Cerebellar cortex (tissue), 1 donor: Measurements from ENCODE around the gene ELF2.
"Not testable (repeated sequence)": the region's sequence is repeated elsewhere in the genome, so short reads cannot be mapped to it uniquely, and the experiment has no call there.

Experiments
- DNase-seq: peaks from one replicate; pipeline ENCODE4 v3.0.0-alpha.2; 2015; ENCODE audit warnings: low spot score

Gene ELF2

DNA sequence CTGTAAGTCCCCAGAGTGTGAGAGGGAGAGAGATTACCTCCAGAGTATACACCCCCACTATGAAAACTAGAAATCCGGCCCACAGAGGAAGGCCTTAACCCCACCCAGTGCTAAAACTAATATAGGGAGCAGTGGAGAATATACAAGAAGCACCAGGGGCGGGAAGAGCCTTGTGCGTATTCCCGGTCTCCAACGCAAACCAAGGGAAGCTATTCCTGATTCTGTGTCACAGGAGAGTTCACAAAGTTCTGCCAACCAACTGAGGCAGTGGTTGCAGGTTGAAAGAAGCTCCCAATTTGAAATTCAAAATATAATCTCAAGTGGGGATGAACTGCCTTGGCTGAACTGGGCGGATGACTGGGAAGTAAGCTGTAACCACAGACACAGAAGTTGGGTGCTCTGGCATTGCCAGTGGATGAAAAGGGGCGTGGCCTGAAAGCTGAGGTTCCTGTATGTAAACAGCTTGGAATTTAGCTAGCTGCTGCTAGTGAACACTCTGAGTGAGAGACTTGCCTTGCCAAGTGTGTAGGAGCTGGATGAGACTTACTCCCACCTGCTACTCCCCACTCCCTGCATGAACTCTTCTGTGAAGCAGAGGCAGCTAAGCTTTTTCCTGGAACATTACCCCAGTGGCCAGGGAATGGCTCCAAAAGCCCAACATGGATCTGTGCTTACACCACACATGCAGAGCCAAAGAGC is 32.7 kb downstream of the ELF2 start:
- no peak for DNase-seq

DNA sequence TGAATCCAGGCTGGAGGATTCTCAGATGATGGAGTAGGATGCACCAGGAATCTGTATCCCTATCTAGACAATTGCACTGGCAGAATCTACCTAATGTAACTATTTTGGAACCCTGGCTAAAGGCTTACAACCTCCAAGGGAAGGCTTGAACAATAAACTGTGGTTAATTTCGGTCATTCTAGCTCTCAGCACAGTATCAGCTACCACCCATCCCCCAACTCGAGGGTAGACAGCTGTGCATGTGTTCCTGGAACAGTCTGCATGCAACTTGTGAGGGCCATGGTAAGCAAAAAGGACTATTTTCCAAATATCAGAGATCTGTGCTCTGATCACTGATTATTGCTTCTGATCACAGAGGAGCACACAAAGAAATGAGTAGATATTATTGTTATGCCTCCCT is 34.0 kb downstream of the ELF2 start:
- no peak for DNase-seq

DNA sequence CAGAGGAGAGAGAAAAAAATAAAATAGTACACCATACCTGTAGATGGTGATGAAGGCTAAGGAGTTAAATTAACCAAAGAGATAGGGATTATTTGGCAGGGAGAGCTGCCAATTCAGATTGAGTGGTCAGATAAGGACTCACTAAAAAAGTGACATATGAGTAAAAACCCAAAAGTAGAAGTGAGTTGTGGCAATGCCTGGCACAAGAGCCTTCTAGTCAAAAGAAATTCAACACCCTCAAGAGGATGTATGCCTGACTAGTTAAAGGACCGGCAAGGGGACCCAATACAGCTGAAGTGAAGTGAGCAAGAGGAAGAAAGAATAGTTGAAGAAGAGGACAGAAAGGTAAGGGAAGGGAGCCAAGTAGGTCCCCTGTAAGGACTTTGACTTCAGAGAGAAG is 34.9 kb downstream of the ELF2 start:
- DNase-seq, result no peak

DNA sequence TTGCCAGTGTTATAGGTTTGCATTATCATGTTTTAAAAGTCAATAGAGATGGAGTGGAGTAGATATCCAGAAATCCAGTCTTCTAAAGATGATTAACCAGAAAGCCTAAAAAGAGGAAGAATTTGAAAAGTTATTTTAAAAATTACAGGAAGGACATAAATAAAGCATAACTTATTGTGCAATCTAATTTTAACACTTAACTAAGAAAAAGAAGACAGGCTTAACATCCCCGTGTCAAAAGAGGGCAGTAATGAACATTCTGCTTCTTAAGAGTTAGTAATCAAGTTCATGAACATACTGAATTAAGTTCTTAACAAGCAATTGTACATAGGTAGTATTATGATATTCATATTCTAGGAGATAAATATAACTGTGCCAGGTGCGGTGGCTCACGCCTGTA is 39.3 kb downstream of the ELF2 start:
- no peak for DNase-seq

DNA sequence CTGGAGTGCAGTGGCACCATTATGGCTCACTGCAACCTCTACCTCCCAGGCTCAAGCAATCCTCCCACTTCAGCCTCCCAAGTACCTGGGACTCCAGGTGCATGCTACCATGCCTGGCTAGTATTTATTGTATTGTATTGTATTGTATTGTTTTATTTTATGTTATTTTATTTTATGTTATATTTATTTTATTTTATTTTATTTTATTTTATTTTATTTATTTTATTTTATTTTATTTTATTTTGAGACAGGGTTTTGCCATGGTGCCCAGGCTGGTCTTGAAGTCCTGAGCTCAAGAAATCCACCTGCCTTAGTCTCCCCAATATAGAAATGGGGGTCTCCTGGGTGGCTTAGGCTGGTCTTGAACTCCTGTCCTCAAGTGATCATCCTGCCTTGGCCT is 42.6 kb downstream of the ELF2 start:
- no peak for DNase-seq

DNA sequence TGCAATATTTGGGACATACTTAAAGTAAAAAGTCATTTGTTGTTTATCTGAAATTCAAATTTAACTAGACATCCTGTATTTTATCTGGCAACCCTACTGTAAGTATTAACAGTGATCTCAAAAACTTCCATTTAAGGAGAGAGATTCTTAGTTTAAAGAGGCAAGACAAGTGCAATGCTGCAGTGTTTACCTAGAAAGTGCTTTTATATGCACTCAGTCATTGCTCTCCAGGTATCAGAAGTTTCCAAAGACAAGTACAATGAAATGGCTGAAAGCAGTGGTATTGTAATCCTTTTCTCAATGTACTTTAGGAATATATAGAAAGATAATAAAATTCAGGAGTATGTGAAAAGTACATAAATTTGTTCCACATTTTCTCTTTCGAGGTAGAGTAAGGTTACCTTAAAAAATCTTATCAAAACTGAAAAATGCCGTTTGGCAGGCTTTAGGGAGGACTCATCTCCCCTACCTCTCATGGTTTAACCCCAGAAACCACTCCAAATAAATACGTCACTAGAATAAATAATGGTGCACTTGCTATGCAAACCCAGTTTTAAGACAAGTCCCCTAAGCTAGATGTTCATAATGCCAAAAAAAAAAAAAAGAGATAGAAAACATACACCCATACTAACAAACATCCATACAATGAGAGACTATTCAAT is 45.7 kb downstream of the ELF2 start:
- no peak for DNase-seq

DNA sequence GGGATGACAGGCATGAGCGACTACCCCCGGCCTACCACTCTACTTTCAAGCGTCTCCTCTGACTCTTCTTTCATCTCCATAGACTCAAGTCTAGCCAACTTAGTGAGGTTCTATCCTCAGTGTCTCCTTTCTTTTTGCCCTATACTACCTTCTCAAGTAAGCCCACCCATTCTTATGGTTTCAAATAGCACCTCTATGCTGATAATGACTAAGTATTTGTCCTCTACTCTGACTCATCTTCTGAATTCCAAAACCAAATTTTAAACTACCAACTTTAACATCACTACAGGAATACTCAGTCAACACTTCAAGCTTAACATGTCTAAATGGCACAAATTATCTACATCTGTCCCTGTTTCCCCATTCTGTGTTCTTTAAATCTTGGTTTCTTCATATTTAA is 47.8 kb downstream of the ELF2 start:
- no peak for DNase-seq

DNA sequence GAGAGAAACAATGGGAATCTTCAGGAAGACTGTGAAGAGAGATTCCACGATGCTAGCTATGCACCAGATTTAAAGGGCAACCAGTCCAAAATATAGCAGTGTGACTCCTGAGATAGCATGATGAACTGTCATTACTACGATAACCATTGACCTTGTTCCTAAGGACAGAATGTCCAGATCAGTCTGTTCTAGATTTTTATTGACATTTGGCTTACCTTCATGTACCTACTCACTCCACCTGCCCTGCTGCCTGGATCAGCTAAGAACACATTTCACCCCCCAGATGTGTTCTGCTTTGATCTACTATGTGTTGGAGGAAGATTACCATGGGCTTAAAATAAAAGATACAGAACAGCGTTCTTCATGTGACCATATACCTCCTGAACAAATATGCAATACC is 50.1 kb downstream of the ELF2 start:
- no peak for DNase-seq

DNA sequence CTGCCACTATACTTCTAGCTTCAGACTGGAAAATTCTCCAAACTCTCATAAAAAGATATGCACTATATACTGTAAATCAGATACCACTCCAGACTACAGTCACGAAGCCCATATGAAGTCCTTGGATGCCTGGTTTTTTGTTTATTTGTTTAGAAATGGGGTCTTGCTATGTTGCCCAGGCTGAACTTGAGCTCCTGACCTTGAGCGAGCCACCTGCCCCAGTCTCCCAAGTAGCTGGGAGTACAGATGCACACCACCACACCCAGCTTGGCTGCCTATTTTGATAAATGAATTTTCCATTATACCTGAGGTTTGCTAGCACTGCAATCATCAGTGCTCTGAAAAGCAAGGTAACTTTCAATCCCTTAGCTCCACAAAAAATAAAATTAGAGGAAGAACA is 53.1 kb downstream of the ELF2 start:
- DNase-seq, result no peak

DNA sequence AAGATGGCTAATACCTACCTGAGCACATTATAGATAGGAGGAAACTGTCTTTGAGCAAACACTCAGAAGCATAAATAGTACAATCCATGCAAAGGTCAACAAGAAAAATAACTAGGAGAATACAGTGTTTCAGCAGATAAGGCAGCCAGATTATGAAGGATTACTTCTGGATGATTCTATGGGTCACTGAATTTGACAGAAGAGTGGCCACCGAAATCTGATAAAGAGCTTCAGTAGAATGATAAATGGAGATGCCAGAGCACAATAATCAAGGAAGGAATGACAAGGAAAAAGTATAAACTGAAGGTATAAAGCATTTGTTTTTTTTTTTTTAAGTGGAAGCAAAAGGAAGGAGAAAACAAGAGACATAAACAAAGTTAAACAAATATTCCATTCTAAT is 58.7 kb downstream of the ELF2 start:
- no peak for DNase-seq

DNA sequence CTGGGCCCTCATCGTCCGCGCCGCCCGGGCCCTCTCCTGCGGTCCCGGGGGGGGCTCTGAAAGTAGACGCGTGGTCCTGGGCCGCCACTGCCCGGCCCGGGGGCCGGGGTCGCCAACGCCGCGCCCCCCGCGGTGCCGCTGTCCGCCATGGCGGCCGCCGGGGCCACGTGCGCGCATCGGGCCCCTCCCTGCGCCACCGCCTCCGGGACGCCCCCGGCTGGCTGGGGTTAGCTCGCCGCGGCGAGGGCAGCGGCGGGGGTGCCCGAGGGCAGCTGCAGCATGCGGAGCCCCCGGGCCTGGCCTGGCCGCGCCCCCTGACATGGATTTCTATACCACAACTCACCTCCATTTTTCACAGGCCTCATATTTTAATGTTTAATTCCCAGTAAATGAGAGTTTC is 61.8 kb downstream of the ELF2 start:
- DNase-seq, result no peak

DNA sequence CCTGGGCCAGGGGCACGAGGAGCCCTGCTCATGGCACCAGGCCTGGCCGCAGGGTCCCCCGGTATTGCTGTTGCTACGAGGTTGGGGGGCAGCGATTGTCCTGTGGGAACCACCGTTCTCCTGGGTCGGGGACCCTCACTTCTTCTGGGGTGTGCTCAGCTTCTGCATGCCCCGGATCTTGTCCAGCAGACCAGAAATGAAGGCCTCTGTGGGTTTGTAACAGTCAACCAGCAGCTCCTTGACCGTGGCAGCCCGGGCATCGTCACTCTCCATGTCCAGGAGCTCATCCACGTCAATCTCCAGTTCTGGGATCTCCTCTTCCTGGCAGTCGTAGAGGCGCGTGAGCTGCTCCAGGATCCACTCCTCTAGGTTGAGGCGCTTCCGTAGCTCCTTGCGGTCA is 62.2 kb downstream of the ELF2 start:
- DNase-seq, result not testable (repeated sequence)

DNA sequence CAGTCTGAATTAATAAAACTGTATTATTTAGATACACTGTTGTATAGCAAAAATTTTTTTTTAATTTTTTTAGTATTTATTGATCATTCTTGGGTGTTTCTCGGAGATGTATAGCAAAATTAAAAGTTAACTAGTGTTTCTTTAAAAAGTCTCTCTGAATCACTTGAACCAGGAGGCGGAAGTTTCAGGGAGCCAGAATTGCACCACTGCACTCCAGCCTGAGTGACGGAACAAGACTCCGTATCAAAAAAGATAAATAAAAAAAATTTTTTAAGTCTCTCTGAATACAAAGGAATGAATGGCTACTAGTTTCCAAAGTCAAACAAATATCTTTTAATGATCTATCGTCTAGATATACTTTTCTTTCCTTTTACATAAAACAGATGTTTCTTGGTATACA is 64.4 kb downstream of the ELF2 start:
- DNase-seq, result no peak

DNA sequence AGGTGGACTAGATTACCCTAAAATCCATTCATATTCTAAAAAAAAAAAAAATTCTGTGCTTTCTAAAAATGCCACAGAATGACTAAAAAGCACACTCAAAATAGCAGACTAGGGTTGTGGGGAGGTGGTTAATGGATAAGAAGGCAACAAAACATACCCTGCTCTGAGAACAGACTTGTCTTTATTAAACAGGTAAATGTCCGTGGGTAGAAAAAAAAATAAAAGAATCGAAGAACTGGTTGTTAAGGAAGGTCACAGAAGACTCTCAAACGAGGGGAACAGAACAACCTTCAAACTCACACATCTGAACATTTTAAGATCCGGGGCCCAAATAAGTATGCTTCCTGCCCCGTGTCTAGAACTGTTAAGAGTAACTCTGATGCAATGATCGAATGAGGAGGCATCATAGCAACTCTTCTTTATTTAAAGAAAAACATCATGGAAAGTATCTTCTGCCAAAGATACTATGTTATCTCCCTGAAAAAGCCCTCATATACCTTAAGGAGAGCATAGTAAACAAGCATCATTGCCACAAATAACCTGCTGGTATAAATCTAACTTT is 68.4 kb downstream of the ELF2 start:
- no peak for DNase-seq

DNA sequence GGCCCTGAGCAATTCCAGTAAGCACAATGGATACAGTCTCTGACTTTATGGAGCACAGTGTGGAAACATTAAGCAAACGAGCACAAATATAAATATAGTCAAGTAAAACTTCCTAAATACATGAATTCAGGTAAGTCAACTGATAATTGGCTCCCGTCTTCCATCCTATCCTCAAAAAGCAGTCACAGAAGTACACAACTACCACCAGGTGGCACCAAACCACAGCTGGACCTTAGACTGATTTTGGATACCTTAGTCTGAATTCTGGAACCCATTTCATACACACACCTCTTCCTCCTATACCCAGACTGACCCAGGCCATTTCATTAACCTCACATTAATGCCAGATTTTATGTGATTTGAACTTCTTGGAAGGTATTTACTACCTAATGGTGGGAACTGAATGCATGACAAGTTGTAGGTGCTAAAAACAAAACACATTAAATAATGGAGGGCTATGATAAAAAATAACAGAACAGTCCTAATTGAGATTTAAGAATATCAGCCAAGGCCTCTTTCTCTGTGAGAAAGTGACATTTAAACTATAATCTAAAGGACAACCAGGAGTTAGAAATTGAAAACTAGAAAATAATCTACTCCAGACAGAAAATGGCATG is 77.5 kb downstream of the ELF2 start:
- DNase-seq, result peak; percentile 93

DNA sequence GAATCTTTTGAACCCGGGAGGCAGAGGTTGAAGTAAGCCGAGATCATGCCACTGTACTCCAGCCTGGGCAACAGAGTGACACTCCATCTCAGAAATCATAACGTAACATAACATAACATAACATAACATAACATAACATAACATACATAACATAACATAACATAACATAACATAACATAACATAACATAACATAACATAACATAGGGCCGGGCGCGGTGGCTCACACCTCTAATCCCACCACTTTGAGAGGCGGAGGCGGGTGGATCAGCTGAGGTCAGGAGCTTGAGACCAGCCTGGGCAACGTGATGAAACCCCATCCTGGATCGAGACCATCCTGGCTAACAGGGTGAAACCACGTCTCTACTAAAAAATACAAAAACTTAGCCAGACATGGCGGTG is 84.7 kb downstream of the ELF2 start:
- DNase-seq, result no peak

DNA sequence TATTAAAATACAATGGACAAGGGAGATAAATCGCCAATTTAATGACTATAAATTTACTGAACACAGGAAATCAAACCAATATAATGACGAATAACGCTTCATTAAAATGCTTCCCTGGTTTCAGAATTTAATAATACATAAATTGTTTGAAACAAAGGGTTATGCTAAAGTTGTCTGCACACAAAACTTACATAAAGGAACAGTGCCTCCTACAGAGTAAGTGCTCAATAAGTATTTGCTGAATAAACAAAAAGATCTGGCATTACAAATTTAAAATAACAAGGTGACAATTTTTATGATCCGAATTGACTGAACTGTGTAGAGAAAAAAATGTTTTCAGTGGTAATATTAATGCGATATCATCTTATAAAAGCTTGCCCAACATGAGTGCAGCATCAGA is 91.9 kb downstream of the ELF2 start:
- no peak for DNase-seq

DNA sequence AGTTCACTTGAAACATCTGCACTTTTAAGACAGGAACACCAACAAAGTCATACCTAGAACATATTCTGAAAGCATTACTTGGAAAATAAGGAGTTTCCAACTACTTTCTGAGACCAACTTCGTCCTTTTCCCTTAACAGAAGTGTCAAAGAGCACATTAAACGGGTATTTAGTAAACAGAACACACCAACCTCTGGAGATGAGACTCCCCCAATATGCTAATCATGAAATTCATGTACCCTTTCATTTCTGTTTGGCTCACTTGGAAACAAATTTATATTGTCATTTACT is 92.3 kb downstream of the ELF2 start:
- DNase-seq, result no peak

DNA sequence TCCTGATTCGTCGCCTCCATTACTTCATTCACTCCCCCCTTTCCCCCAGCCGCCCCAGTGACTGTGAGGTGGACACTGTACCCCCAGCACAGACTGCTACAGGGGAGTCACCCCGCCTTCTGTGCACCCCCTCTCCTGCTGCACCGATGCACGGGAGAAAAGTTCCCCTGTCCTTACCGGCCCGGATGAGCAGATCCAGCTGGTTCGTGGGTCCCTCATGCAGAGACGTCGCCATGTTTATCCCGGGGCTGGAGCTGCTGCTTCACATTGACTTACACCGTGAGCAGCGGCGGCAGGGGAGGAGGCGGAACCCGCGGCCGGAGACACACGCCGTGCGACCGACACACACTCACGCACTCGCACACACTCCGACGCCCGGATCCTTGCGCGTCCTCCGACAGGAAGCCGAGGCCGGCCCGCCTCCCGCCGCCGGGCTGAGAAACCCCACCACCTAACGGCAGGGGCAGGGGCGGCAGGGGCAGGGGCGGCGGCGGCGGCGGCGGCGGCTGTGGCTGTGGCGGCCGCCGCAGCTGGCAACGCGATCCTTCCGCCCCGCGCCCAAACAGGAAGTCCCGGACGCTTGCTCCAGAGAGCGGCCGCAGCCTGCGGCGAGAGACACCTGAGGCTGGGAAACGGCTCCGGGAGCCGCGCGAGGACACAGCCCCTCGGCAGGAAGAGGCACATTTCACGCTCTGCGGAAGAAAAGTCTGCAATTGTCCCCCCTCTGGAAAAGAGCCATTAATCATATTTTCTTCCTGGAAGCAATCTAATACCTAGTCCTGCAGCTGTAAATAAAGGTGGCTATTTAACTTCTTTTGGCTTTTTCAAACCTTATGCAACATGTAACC is 92.8 kb downstream of the ELF2 start:
- peak; percentile 91 for DNase-seq

DNA sequence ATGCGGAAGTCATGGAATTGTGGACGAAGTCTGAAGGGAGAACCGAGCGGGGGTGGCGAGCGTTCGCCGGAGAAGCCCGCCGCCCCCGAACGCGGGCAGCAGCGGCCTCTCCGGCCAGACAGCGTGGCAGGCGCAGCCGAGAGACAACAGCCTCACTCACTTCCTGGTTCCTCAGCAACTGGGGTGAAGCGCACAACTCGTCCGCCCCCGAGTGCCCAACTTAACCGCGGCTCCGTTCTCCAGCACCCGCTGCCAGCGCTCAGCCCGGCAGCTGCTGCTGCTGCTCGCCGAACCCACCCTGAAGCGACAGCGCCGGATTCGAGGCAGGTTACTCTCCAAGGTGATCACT is 93.4 kb downstream of the ELF2 start:
- peak; percentile 61 for DNase-seq

DNA sequence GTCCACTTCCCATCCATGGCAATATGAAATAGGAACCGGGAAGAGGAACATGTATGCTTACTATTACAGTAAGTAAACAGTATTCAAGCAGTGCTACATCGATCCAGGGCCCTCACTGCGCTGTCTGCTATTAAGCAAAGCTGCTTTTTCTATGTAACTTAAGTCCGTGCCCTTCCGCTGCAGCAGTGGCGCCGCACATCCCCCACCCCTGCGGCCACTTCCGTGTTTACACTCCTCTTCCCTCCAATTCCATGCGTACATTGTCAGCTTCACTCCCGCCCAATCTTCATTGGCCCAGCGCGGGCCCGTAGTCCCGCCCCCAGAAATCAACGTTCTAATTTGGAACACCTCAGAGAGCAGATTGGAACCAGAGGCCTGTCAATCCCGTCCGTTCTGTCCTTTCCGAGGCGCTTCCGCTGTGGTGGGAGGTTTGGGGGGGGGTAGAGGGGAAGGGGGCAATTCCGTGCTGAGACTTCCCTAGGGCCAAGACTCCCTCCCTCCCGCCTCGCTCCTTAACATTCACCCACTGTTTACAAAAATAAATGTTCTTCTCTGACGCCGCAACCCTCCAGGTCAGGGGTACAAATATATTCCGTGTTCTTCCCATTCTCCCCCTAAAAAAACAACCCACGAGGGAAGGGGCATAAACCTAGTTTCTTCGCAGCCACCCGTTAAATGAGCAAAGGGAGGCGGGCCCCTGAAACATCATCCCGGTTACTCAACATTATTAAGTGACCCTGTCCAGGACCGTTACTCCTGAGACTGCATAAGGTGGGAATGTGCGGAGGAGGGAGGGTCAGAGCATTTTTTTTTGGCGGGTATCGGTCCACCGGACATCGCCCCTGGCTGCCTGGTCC is 94.0 kb downstream of the ELF2 start:
- peak; percentile 99 for DNase-seq

DNA sequence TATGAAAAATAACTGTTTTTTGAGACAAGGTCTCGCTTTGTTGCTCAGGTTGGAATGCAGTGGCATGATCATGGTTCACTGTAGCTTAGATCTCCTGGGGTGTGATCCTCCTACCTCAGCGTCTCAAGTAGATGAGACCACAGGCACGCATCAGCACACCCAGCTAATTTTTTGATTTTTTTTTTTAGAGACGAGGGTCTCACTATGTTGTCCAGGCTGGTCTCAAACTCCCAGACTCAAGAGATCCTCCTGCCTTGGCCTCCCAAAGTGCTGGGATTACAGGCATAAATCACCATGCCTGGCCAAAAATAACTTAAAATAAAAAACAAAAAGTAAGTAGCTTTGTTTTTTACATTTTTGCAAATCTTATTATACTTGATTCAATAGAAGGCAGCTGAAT is 98.1 kb downstream of the ELF2 start:
- no peak for DNase-seq
